Duodenal mucosa (tissue), 2 donors: ENCODE data around the gene GPD2.

ENCODE experiments used
- H3K27ac ChIP-seq: one replicate; pipeline ENCODE4 v1.7.0; 2013; ENCODE audit warnings: low read depth, low read length
- H3K27me3 ChIP-seq, 2 donors: one replicate each; pipeline ENCODE4 v1.7.0; 2013; ENCODE audit warnings: low read length in 2 of 2, control low read depth in 1 of 2; ENCODE audit not compliant: insufficient read depth in 2 of 2, control insufficient read depth in 1 of 2
- H3K36me3 ChIP-seq, 2 donors: one replicate each; pipeline ENCODE4 v1.7.0; 2013; ENCODE audit warnings: low read length in 2 of 2, control low read depth in 1 of 2; ENCODE audit not compliant: insufficient read depth in 2 of 2, control insufficient read depth in 1 of 2
- H3K4me1 ChIP-seq, 2 donors: one replicate each; pipeline ENCODE4 v1.7.0; 2013; ENCODE audit warnings: low read length in 2 of 2, control low read depth in 1 of 2; ENCODE audit not compliant: insufficient read depth in 2 of 2, control insufficient read depth in 1 of 2
- H3K4me3 ChIP-seq, 2 donors: one replicate each; pipeline ENCODE4 v1.7.0; 2013; ENCODE audit warnings: low read length in 2 of 2, low read depth in 1 of 2
- H3K9ac ChIP-seq, 2 donors: one replicate each; pipeline ENCODE4 v1.7.0; 2013; ENCODE audit warnings: low read length in 2 of 2, low read depth in 1 of 2
- H3K9me3 ChIP-seq, 2 donors: one replicate each; pipeline ENCODE4 v1.7.0; 2013; ENCODE audit warnings: low read length in 2 of 2, control low read depth in 1 of 2; ENCODE audit not compliant: control insufficient read depth in 1 of 2

The GPD2 gene

GRCh38 chr2:156474401-156474800, 38.2 kb downstream of the GPD2 start:
- Histone ChIP-seq H3K4me1 (peaks cover 0 to 8% of the 10 kb centered on the region in 2 donors), H3K9me3 (no peaks in the 10 kb centered on the region), H3K9ac (no peak overlapping the region), H3K4me3 (no peak overlapping the region), H3K27me3 (no peaks in the 10 kb centered on the region), H3K27ac (no peak overlapping the region), H3K36me3 (no peaks in the 10 kb centered on the region)

- H3K27ac ChIP-seq = no peak overlapping the region
- H3K9ac ChIP-seq = no peak overlapping the region
- H3K36me3 ChIP-seq = peaks cover 0 to 8% of the 10 kb centered on the region in 2 donors
- peaks cover 0 to 8% of the 10 kb centered on the region in 2 donors for H3K4me1 ChIP-seq
- H3K9me3 ChIP-seq = no peaks in the 10 kb centered on the region
- H3K27me3 ChIP-seq = no peaks in the 10 kb centered on the region
- H3K4me3 ChIP-seq = no peak overlapping the region
These were observed 40.1 kb downstream of the GPD2 start for GRCh38 chr2:156476021-156476849.

GRCh38 chr2:156476850-156477206, 40.6 kb downstream of the GPD2 start:
- Histone ChIP-seq H3K27me3 (no peaks in the 10 kb centered on the region), H3K9me3 (no peaks in the 10 kb centered on the region), H3K4me1 (peaks cover 0 to 8% of the 10 kb centered on the region in 2 donors), H3K9ac (no peak overlapping the region), H3K27ac (no peak overlapping the region), H3K4me3 (no peak overlapping the region), H3K36me3 (peaks cover 0 to 8% of the 10 kb centered on the region in 2 donors)

GRCh38 chr2:156480376-156480775, 44.2 kb downstream of the GPD2 start:
- Histone ChIP-seq H3K9ac (no peak overlapping the region), H3K27ac (no peak overlapping the region)

GRCh38 chr2:156481312-156481711, 45.1 kb downstream of the GPD2 start:
- no peaks in the 10 kb centered on the region for H3K9me3 ChIP-seq
- H3K4me3 ChIP-seq = no peak overlapping the region
- no peak overlapping the region for H3K9ac ChIP-seq

More at GRCh38 chr2:156480376-156480775, 44.2 kb downstream of the GPD2 start:
- Histone ChIP-seq H3K36me3 (peaks cover 0 to 8% of the 10 kb centered on the region in 2 donors), H3K9me3 (no peaks in the 10 kb centered on the region), H3K4me1 (no peaks in the 10 kb centered on the region), H3K4me3 (no peak overlapping the region), H3K27me3 (no peaks in the 10 kb centered on the region)

GRCh38 chr2:156483741-156484173, 47.6 kb downstream of the GPD2 start:
- Histone ChIP-seq H3K9me3 (no peaks in the 10 kb centered on the region), H3K4me1 (no peaks in the 10 kb centered on the region), H3K27me3 (no peaks in the 10 kb centered on the region), H3K4me3 (no peak overlapping the region), H3K27ac (no peak overlapping the region), H3K9ac (no peak overlapping the region), H3K36me3 (peaks cover 0 to 8% of the 10 kb centered on the region in 2 donors)

More at GRCh38 chr2:156481312-156481711, 45.1 kb downstream of the GPD2 start:
- no peak overlapping the region for H3K27ac ChIP-seq
- H3K4me1 ChIP-seq = no peaks in the 10 kb centered on the region
- H3K36me3 ChIP-seq = peaks cover 0 to 8% of the 10 kb centered on the region in 2 donors
- H3K27me3 ChIP-seq = no peaks in the 10 kb centered on the region

- Histone ChIP-seq H3K27ac (no peak overlapping the region), H3K36me3 (no peaks in the 10 kb centered on the region), H3K4me1 (peaks cover 0 to 3% of the 10 kb centered on the region in 2 donors), H3K27me3 (no peaks in the 10 kb centered on the region), H3K4me3 (no peak overlapping the region), H3K9ac (no peak overlapping the region), H3K9me3 (no peaks in the 10 kb centered on the region)
These were observed 50.0 kb downstream of the GPD2 start for GRCh38 chr2:156486147-156486546.

GRCh38 chr2:156486614-156487013, 50.4 kb downstream of the GPD2 start:
- Histone ChIP-seq H3K9ac (no peak overlapping the region), H3K27me3 (no peaks in the 10 kb centered on the region), H3K4me3 (no peak overlapping the region), H3K27ac (no peak overlapping the region), H3K36me3 (no peaks in the 10 kb centered on the region), H3K4me1 (peaks cover 0 to 4% of the 10 kb centered on the region in 2 donors), H3K9me3 (no peaks in the 10 kb centered on the region)

GRCh38 chr2:156489195-156489594, 53.0 kb downstream of the GPD2 start:
- no peaks in the 10 kb centered on the region for H3K27me3 ChIP-seq

GRCh38 chr2:156489750-156490465, 53.7 kb downstream of the GPD2 start:
- no peaks in the 10 kb centered on the region for H3K36me3 ChIP-seq
- H3K27ac ChIP-seq = no peak overlapping the region
- no peaks in the 10 kb centered on the region for H3K27me3 ChIP-seq
- no peak overlapping the region for H3K9ac ChIP-seq
- H3K9me3 ChIP-seq = no peaks in the 10 kb centered on the region
- peaks cover 0 to 4% of the 10 kb centered on the region in 2 donors for H3K4me1 ChIP-seq
- no peak overlapping the region for H3K4me3 ChIP-seq

More at GRCh38 chr2:156489195-156489594, 53.0 kb downstream of the GPD2 start:
- H3K9ac ChIP-seq = no peak overlapping the region
- H3K27ac ChIP-seq = no peak overlapping the region
- H3K4me3 ChIP-seq = no peak overlapping the region
- H3K4me1 ChIP-seq = peaks cover 0 to 4% of the 10 kb centered on the region in 2 donors
- no peaks in the 10 kb centered on the region for H3K9me3 ChIP-seq
- no peaks in the 10 kb centered on the region for H3K36me3 ChIP-seq
